DND-41 (cell line): ENCODE measurements around the gene TPCN1.

Experiments used
- EZH2 ChIP-seq: IDR thresholded peaks from 3 replicates; pipeline ENCODE4 v1.6.1; 2012; ENCODE audit warnings: borderline replicate concordance, low read depth, mild to moderate bottlenecking, moderate library complexity, low read length, inconsistent platforms; ENCODE audit not compliant: severe bottlenecking
- TF ChIP-seq, protein P1 (sequence below): IDR thresholded peaks from 2 replicates; pipeline ENCODE4 v1.5.1; 2012; ENCODE audit warnings: borderline replicate concordance, low read length, moderate library complexity, mild to moderate bottlenecking; ENCODE audit not compliant: poor library complexity, severe bottlenecking; ENCODE audit errors: extremely low read depth

DNA sequence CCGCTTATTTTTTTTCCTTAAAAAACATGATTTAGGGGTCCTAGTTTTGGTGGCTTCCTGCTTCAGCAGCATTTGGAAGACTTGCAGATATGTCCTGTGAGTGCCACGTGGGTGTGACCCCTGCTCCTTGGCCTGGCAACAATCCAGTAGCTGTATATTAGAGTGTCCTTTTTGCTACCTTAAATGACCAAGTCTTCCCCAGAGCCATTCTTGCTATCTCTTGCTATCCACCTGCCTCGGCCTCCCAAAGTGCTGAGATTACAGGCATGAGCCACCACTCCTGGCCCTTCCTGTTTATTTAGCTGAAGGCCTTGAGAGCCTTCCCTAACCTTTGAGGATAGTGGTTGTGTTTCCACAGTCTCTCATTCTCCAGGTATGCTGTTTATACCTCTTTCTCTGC is 17.0 kb downstream of the TPCN1 start:
- TF ChIP-seq, protein P1, sequence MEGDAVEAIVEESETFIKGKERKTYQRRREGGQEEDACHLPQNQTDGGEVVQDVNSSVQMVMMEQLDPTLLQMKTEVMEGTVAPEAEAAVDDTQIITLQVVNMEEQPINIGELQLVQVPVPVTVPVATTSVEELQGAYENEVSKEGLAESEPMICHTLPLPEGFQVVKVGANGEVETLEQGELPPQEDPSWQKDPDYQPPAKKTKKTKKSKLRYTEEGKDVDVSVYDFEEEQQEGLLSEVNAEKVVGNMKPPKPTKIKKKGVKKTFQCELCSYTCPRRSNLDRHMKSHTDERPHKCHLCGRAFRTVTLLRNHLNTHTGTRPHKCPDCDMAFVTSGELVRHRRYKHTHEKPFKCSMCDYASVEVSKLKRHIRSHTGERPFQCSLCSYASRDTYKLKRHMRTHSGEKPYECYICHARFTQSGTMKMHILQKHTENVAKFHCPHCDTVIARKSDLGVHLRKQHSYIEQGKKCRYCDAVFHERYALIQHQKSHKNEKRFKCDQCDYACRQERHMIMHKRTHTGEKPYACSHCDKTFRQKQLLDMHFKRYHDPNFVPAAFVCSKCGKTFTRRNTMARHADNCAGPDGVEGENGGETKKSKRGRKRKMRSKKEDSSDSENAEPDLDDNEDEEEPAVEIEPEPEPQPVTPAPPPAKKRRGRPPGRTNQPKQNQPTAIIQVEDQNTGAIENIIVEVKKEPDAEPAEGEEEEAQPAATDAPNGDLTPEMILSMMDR: no peak
- TF ChIP-seq EZH2: no peak
